ENCODE measurements around the gene SCN10A.

DNA sequence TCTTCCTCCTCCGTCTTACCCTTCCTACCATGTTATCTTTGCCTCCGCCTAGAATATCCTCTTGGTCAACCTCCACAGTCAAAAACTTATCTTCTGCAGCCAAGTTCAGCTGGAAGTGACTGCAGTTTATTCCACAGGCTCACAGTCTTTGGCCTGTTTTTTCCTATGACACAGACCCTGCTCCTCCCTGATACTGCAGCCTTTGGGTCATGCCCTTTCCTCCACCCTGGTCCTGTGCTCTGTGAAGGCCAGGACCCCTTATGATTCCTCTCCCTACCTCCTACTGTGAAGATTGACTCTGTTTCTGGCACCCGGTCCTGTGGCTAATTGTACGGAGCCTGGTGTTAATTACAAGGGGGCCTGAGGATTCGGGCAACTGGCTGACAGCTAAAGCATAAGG lies 117.3 kb downstream of the SCN10A start:
- TF ChIP-seq, protein P1, sequence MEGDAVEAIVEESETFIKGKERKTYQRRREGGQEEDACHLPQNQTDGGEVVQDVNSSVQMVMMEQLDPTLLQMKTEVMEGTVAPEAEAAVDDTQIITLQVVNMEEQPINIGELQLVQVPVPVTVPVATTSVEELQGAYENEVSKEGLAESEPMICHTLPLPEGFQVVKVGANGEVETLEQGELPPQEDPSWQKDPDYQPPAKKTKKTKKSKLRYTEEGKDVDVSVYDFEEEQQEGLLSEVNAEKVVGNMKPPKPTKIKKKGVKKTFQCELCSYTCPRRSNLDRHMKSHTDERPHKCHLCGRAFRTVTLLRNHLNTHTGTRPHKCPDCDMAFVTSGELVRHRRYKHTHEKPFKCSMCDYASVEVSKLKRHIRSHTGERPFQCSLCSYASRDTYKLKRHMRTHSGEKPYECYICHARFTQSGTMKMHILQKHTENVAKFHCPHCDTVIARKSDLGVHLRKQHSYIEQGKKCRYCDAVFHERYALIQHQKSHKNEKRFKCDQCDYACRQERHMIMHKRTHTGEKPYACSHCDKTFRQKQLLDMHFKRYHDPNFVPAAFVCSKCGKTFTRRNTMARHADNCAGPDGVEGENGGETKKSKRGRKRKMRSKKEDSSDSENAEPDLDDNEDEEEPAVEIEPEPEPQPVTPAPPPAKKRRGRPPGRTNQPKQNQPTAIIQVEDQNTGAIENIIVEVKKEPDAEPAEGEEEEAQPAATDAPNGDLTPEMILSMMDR (IDR thresholded peaks at IDR 0.05) = no peak
- TF ChIP-seq POLR2A (IDR thresholded peaks at IDR 0.05) = no peak

All from right lobe of liver (tissue), 4 donors.